Spleen (tissue), 7 donors: ENCODE data around the gene ARHGAP21.

Source experiments
- CTCF ChIP-seq, 11 experiments: fragments of 200-600 bp in 7 of 11; fragments of 450-650 bp in 4 of 11; sonication (generic) in 4 of 11; IDR thresholded peaks in 8 of 11; conservative IDR thresholded peaks in 3 of 11; 1 replicate in 7 of 11; 2 replicates in 4 of 11; pipeline versions ENCODE4 v1.4.0 to v1.8.0; 2016 to 2021; ENCODE audit warnings: antibody characterized with exemption in 11 of 11, inconsistent platforms in 4 of 11, mild to moderate bottlenecking in 1 of 11
- POLR2AphosphoS5 ChIP-seq, 3 donors: sonication (generic); formaldehyde crosslinking; IDR thresholded peaks; one replicate each; pipeline ENCODE4 v1.5.1; 2017; ENCODE audit warnings: antibody characterized with exemption in 3 of 3
- donor health status: DM: no; HTN: no; CAD: no; lungs with moderate emphysema.
- donor health status: DM: no; HTN: no; CAD: no.
- donor health status: DM: no; HTN: no; CAD: no.

GRCh38 chr10:24674892-24675632, 48.6 kb downstream of the ARHGAP21 start:
- TF ChIP-seq CTCF (IDR thresholded peaks at IDR 0.05 in 8 of 11, conservative IDR thresholded peaks at IDR 0.05 in 3 of 11) (no peak), POLR2AphosphoS5 (IDR thresholded peaks at IDR 0.05) (no peak)
